SH-SY5Y (cell line): ENCODE measurements around the gene CROCC2.

Source experiments
- GATA2 ChIP-seq: IDR thresholded peaks from 2 replicates; pipeline ENCODE4 v1.6.1; 2011; ENCODE audit warnings: mild to moderate bottlenecking, low read depth, low read length
- GATA3 ChIP-seq: IDR thresholded peaks from 2 replicates; pipeline ENCODE4 v1.6.1; 2011; ENCODE audit warnings: low read depth, mild to moderate bottlenecking, low read length, moderate library complexity

- TF ChIP-seq GATA2 (no peak), GATA3 (no peak)
Observed at GRCh38 chr2:241033994-241034393, 127.9 kb downstream of the CROCC2 start.
